GM21576 (cell line): ENCODE measurements around the gene MAP9.
"Not testable (repeated sequence)": the region's sequence is repeated elsewhere in the genome, so short reads cannot be mapped to it uniquely, and the experiment has no call there.

Experiments
- ATAC-seq: cut with Tn5 transposase; IDR thresholded peaks from one replicate; pipeline ENCODE4 v1.9.1; 2021; ENCODE audit warnings: mild to moderate bottlenecking, moderate library complexity; ENCODE audit not compliant: unreplicated experiment

The MAP9 gene

DNA sequence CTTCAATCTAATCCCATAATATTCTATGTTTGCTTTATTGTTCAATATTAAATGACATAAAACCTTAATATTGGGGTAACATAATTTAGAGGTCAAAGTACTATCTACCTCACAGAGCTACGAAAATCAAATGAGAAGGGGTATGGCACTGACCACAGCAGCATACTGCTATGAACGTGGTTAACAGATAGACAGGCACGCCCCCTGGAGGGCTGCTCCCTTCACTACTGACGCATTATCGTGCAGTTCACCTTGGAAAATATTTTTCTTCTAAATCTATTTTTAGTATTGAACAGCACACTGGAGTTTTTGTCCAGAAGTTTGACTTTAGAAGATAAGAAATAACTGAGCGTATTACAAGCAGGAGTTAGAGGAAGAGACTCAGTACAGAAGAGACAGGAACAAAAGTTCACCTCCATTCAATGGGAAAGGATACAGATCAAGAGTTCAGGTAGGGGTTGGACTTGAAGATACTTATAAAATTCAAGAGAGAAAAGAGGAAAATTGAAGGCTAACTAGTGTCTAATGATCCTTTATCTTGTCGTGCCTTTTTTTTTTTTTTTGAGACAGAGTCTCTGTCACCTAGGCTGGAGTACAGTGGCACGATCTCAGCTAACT lies 22.7 kb downstream of the MAP9 start:
- peak; percentile 95 for ATAC-seq

GRCh38 chr4:155342142-155342541 lies 34.6 kb downstream of the MAP9 start:
- ATAC-seq = no peak

DNA sequence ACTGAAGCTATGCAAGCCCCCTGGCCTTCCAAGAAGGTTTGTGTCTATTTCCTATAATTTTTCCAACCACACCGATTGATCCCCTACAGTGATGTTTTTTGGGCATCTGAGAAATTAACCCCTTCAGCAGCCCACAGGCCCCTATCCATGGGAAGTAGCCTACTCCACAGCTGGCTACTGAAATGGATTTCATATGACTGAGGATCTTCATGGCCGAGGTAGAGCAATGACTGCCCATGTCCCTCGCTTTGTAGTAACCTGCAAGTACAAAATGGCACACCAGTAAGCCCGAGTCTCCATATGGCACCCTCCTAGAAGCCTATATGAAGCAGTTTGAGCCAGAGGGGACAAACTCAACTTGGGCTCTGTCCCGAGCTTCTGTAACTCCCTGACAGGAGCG lies 36.8 kb downstream of the MAP9 start:
- no peak for ATAC-seq

DNA sequence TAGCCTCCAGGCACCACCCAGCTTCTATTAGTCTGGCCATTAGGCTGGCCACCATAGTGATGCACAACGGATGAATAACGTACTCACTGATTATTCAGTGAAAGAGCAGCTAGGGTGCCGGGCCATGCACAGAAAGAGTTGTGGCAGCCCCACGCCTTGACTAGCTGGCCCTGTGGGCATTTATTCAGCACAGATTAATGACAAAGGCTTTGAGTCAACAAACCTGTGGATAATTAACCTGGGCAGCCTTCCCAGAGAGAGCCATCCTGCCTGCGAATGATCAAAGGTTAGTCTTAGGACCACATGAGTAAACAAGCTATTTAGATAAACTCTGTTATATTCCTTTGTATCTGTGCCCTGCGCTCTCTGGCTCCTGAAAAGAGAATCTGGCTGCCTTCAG lies 37.2 kb downstream of the MAP9 start:
- ATAC-seq = no peak

DNA sequence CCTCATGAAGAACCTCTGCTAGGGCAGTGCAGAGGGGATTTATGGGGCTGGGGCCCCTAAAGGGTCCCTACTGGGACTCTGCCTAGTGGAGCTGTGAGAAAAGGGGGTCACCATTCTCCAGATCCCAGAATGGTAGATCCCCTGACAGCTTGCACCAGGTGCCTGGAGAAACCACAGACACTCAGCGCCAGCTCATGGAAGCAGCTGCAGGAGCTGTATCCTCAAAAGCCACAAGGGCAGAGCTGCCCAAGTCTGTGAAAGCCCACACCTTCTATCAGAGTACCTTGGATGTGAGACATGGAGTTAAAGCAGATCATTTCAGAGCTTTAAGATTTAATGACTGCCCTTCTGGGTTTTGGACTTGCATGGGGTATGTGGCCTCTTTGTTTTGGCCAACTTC lies 38.6 kb downstream of the MAP9 start:
- no peak for ATAC-seq

GRCh38 chr4:155336242-155336641 lies 40.5 kb downstream of the MAP9 start:
- ATAC-seq = no peak

GRCh38 chr4:155331478-155331877 lies 45.3 kb downstream of the MAP9 start:
- no peak for ATAC-seq

DNA sequence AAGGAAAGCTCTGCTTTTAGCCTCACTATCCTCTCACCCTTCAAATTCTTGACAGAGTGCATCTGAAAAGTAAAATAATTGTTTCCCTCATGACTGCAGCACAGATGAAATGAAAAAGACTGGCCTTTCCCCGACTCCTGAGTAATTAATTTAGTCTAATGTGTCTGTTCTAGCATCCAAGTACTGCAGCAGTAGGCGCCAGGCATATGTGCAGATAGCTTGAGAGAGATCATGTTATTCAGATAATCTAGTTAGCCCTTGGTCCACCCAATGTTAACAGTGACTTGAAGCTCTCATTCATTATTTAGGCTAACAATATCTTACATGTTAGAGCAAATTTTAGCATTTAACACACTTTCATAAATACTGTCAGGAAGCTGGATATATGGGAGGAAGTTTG lies 54.0 kb downstream of the MAP9 start:
- no peak for ATAC-seq

DNA sequence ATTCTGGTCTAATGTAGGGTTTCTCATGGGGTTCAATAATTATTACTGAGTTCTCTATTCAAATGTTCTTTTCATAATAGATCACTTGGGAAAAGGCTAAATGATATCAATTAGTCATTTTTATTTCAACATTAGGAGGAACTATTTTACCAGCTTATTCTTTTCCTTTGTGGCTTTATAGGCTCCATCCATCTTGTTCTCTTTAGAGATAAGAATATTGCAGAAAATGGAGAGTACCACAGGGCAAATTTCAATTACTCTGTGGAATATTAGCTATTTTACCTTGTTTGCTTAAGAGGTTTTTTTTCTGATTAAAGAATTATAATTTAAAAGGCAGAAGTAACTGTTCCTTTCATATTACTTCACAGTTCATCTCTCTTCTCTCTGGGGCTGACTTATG lies 55.8 kb downstream of the MAP9 start:
- no peak for ATAC-seq

- ATAC-seq = no peak
Observed at GRCh38 chr4:155319516-155319915, 57.2 kb downstream of the MAP9 start.

DNA sequence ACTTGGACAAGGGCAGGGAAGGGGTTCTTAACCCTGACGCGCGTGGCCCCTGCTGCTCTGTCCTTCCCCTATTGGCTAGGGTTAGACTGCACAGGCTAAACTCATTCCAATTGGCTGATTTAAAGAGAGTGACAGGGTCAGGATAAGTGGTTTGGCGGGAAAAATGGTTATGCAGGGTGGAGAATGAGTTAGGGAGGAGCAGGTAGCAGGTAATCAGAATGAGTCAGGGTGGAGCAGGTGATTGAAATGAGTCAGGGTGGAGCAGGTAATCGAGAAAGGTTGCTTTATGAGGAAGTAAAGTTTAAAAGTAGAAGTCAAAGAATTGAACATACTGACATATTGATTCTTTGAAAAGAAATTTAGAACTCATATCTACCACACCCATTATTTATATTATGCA lies 64.7 kb downstream of the MAP9 start:
- not testable (repeated sequence) for ATAC-seq

GRCh38 chr4:155307731-155308277 lies 69.0 kb downstream of the MAP9 start:
- no peak for ATAC-seq

DNA sequence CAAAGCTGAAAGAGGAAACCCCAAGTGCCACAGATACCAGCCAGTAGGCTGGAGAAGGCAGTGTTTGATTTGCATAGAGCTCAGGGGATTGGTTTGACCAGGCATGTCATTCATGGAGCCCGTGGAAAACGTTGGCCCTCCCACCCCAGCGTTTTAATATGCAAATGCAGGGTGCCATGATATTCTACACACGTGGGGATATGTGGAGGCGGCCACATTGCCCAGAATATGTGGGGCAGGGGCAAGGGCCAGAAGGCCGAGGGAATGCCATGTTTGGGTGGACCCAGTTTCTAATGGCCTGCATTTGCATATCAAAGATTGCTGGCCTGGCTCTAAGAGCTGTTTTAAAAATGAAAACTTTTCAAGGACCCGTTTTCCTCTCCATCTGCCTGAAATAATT lies 71.1 kb downstream of the MAP9 start:
- ATAC-seq = no peak

- ATAC-seq = no peak
Observed at GRCh38 chr4:155304375-155304774, 72.4 kb downstream of the MAP9 start.

- no peak for ATAC-seq
Observed at GRCh38 chr4:155299103-155299502, 77.7 kb downstream of the MAP9 start.
